MM.1S (cell line): ENCODE measurements around the gene ARVCF.

Source experiments
- DNase-seq: peaks from one replicate; pipeline ENCODE4 v3.0.0-alpha.2; 2015
- H2AFZ ChIP-seq: fragments of 300-600 bp; sonication (generic); 2 replicates; pipeline ENCODE4 v1.6.0; 2016; ENCODE audit warnings: antibody characterized with exemption, low read length
- H3F3A ChIP-seq: fragments of 300-600 bp; sonication (generic); 2 replicates; pipeline ENCODE4 v1.6.1; 2016; ENCODE audit warnings: mild to moderate bottlenecking, antibody characterized with exemption, low read length, moderate library complexity, mixed read lengths; ENCODE audit not compliant: insufficient read depth
- H3K27ac ChIP-seq: fragments of 300-600 bp; sonication (generic); 2 replicates; pipeline ENCODE4 v1.5.1; 2016; ENCODE audit warnings: mild to moderate bottlenecking, low read length
- H3K27me3 ChIP-seq: fragments of 300-600 bp; sonication (generic); replicated peaks from 2 replicates; pipeline ENCODE4 v1.6.0; 2016; ENCODE audit warnings: low read length; ENCODE audit not compliant: insufficient read depth
- H3K36me3 ChIP-seq: fragments of 300-600 bp; sonication (generic); replicated peaks from 2 replicates; pipeline ENCODE4 v1.6.1; 2016; ENCODE audit warnings: mild to moderate bottlenecking, low read length, mixed read lengths; ENCODE audit not compliant: insufficient read depth
- H3K4me1 ChIP-seq: fragments of 300-600 bp; sonication (generic); 2 replicates; pipeline ENCODE4 v1.6.1; 2016; ENCODE audit warnings: low read length, mixed read lengths
- H3K4me2 ChIP-seq: fragments of 300-600 bp; sonication (generic); 2 replicates; pipeline ENCODE4 v1.6.0; 2016; ENCODE audit warnings: low read depth, low read length
- H3K4me3 ChIP-seq: fragments of 300-600 bp; sonication (generic); 2 replicates; pipeline ENCODE4 v1.5.1; 2016; ENCODE audit warnings: low read length, mixed read lengths
- H3K79me2 ChIP-seq: fragments of 300-600 bp; sonication (generic); 2 replicates; pipeline ENCODE4 v1.6.1; 2016; ENCODE audit warnings: mixed run types, low read length, mixed read lengths
- H3K9ac ChIP-seq: fragments of 300-600 bp; sonication (generic); 2 replicates; pipeline ENCODE4 v1.6.1; 2016; ENCODE audit warnings: low read length, mixed read lengths
- H3K9me2 ChIP-seq: fragments of 300-600 bp; sonication (generic); replicated peaks from 2 replicates; pipeline ENCODE4 v1.6.1; 2016; ENCODE audit warnings: mild to moderate bottlenecking, low read length, mixed read lengths; ENCODE audit not compliant: insufficient read depth
- H3K9me3 ChIP-seq: fragments of 300-600 bp; sonication (generic); replicated peaks from 2 replicates; pipeline ENCODE4 v1.6.1; 2016; ENCODE audit warnings: mild to moderate bottlenecking, low read length, mixed read lengths; ENCODE audit not compliant: insufficient read depth
- H4K20me1 ChIP-seq: fragments of 300-600 bp; sonication (generic); 2 replicates; pipeline ENCODE4 v1.6.1; 2016; ENCODE audit warnings: mild to moderate bottlenecking, low read length, moderate library complexity, mixed read lengths; ENCODE audit not compliant: insufficient read depth
- CTCF ChIP-seq: fragments of 300-600 bp; sonication (generic); IDR thresholded peaks from 2 replicates; pipeline ENCODE4 v1.5.1; 2016; ENCODE audit warnings: antibody characterized with exemption, low read length, mixed read lengths
- EZH2 ChIP-seq: fragments of 300-600 bp; sonication (generic); optimal IDR thresholded peaks from 2 replicates; pipeline ENCODE3; 2017; ENCODE audit warnings: low read depth, mild to moderate bottlenecking, antibody characterized with exemption, low read length, mixed read lengths
- EZH2phosphoT487 ChIP-seq: fragments of 300-600 bp; sonication (generic); IDR thresholded peaks from 2 replicates; pipeline ENCODE4 v1.6.1; 2018; ENCODE audit warnings: antibody characterized with exemption, low read length

Gene ARVCF

GRCh38 chr22:19986011-19986409 is 30.6 kb downstream of the ARVCF start:
- peak overlapping the region; percentile 97; the same call in 1 of the 2 replicates for H3K4me2 ChIP-seq
- H3K9me3 ChIP-seq, result no peaks in the 10 kb centered on the region

GRCh38 chr22:19984851-19985811 is 31.5 kb downstream of the ARVCF start:
- Histone ChIP-seq H3K79me2 (no peaks in the 10 kb centered on the region), H3K4me1 (peaks cover 16% of the 10 kb centered on the region), H3K4me3 (no peak overlapping the region), H2AFZ (no peak overlapping the region), H3F3A (no peaks in the 10 kb centered on the region), H3K36me3 (no peaks in the 10 kb centered on the region), H3K27me3 (peaks cover 22% of the 10 kb centered on the region), H3K9ac (no peak overlapping the region), H4K20me1 (no peaks in the 10 kb centered on the region), H3K9me2 (no peaks in the 10 kb centered on the region), H3K4me2 (0 out of 2 replicates have a peak overlapping the region, but pooled peaks have one; percentile 15), H3K27ac (no peak overlapping the region), H3K9me3 (no peaks in the 10 kb centered on the region)
- TF ChIP-seq EZH2phosphoT487, result no peak
- no peak for DNase-seq

More at GRCh38 chr22:19986011-19986409, 30.6 kb downstream of the ARVCF start:
- DNase-seq, result no peak
- Histone ChIP-seq H3F3A (no peaks in the 10 kb centered on the region), H3K79me2 (no peaks in the 10 kb centered on the region), H2AFZ (no peak overlapping the region), H3K27me3 (peaks cover 22% of the 10 kb centered on the region), H3K4me3 (no peak overlapping the region), H3K27ac (no peak overlapping the region), H3K4me1 (peaks cover 16% of the 10 kb centered on the region), H3K36me3 (no peaks in the 10 kb centered on the region), H3K9ac (no peak overlapping the region), H4K20me1 (no peaks in the 10 kb centered on the region), H3K9me2 (no peaks in the 10 kb centered on the region)
- TF ChIP-seq EZH2phosphoT487 (no peak), EZH2 (no peak), CTCF (no peak)

DNA sequence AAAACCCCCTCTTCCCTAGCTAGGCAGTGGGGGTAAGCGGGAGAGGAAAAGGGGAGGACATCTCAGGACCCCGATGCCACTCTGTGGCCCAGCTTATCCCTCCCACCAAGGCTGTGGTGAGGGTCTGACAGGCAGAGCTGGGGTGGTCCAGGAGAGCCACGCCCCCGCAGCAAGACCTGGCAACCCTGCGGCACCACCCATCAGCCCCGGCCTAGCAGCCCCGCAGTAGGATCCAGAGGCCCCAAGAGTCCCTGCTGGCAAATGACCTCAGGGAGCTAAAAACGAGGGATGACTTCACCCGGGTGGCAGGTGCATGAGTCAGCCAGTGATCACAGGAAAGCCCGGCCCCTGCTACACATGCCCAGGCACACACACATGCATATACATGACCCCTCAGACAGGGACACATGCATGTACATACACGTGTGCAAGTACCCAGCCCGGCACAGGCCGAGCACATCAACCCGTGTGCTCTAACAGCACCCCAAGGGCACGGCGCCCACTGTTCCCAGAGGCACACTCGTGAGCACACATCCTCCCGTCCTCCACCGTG is 32.3 kb downstream of the ARVCF start:
- no peak overlapping the region for H3K27ac ChIP-seq
- no peaks in the 10 kb centered on the region for H3K79me2 ChIP-seq
- H3K27me3 ChIP-seq, result peaks cover 22% of the 10 kb centered on the region
- DNase-seq, result peak; percentile 26
- H3F3A ChIP-seq, result no peaks in the 10 kb centered on the region
- H3K9me3 ChIP-seq, result no peaks in the 10 kb centered on the region
- no peaks in the 10 kb centered on the region for H3K9me2 ChIP-seq
- peaks cover 16% of the 10 kb centered on the region for H3K4me1 ChIP-seq
- no peak overlapping the region for H3K9ac ChIP-seq
- TF ChIP-seq EZH2, result no peak
- TF ChIP-seq EZH2phosphoT487, result no peak
- no peak for TF ChIP-seq CTCF
- peak overlapping the region; percentile 15; the same call in 1 of the 2 replicates for H3K4me2 ChIP-seq
- no peak overlapping the region for H2AFZ ChIP-seq
- H3K4me3 ChIP-seq, result no peak overlapping the region
- H3K36me3 ChIP-seq, result no peaks in the 10 kb centered on the region
- H4K20me1 ChIP-seq, result no peaks in the 10 kb centered on the region
